GM12873 (cell line): ENCODE measurements around the gene PRDM16.

Source experiments
- CTCF ChIP-seq: IDR thresholded peaks from 2 replicates; pipeline ENCODE4 v1.5.1; 2012; ENCODE audit warnings: low read depth, mild to moderate bottlenecking, moderate library complexity, low read length, control low read depth; ENCODE audit not compliant: insufficient read depth; ENCODE audit errors: missing control alignments

The PRDM16 gene

DNA sequence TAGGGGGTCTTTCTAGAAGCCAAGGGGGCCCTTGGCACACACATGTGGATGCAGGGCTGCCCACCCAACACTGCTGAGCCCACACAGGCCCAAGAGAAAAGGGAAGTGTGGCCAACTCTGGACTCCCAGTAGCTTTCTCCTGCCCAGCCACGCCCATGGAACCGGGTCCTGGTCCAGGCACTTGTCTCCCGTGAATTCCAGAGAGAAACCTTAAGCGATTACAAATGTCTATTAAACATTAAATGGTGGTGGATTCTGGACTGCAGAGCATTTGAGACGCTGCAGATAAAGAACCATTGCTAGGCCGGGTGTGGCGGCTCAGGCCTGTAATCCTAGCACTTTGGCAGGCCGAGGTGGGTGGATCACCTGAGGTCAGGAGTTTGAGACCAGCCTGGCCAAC lies 284.9 kb downstream of the PRDM16 start:
- no peak for TF ChIP-seq CTCF

DNA sequence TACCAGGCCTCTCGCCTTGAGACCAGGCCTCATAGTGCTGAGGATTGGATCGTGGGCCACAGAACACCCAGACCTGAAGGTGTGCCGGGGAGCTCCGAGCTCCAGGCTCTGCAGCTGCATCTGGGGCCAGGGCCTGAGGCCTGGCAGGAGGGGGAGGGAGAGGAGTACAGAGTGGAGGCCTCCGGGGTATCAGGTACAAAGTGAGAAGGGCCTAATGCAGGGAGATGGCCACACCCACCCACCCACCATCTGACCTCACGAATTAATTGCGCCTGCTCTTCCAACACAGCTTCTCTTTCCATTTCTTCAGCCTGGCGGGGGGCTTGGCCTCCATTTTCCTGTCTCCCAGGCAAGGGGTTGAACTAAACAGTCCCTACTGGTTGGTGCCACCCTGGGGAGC lies 286.1 kb downstream of the PRDM16 start:
- TF ChIP-seq CTCF: no peak

DNA sequence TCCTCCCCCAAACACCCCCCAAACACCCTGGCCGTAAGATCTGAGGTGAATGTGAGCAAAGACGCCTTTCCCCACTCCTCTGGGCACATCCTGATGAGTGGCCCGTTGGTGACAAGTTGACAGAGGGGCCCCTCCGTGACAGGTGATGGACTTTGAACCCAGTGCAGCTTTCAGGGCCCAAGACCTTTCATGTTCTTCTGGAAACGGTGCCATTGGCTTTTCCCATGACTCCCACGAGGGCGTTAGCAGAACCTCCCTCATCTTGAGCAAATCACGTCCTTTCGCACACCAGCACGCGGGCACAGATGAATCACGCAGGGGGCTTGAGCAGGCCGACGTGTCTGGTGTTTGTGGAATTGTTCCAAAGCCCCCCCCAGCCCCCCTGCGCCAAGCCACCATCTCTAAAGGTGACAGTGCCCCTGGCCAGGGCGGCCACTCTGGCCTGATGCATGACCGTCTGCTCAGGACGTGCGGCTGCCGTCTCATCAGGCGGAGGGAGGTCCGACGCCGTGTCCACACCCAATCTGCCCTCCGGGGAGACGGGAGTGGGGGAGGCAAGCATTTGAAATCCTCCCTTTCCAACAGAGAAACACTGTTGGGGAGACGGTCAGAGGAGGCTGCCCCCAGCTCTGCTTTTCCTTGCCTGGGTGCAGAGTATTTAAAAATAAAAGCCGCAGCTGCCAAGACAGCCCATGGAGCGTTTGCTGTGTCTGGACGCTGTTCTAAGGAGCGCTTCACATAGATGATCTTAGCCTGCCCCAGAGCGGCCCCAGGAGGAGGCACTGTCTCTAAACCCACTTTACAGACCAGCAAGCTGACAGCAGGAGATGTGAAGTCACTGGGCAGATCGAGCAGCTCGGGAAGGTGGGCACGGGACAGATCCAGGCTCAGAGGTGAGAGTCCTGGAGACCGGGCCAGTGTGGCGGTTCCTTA lies 287.2 kb downstream of the PRDM16 start:
- TF ChIP-seq CTCF: no peak

DNA sequence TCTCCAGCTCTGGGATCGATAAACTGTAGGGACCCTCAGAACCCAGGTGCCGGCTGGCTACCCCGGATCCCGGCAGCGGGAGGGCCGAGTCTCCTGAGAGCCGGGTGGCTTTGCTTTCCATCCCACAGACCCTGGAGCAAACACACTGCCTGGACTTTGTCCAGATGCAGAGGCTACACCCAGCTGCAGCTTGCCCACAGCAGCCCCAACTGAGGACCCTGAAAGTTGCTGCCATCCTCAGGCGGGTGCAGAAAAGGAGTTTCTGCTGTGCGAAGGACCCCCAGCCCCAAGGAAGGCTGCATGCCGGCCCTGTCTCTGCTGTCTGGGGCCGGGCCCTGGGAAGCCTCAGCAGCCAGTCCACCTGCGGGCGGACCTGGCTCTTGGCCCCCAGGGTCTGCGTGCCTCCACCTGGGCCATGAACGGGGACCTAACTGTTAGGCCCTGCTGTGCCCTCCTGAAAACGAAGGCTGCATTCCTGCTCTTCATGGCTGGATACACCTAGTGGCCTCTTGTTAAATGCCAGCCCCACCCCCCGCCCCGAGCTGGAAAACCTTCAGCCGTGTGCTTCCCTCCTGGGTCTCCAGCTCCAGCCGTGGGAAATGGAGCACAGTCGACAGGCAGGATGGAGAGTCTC lies 287.9 kb downstream of the PRDM16 start:
- no peak for TF ChIP-seq CTCF

DNA sequence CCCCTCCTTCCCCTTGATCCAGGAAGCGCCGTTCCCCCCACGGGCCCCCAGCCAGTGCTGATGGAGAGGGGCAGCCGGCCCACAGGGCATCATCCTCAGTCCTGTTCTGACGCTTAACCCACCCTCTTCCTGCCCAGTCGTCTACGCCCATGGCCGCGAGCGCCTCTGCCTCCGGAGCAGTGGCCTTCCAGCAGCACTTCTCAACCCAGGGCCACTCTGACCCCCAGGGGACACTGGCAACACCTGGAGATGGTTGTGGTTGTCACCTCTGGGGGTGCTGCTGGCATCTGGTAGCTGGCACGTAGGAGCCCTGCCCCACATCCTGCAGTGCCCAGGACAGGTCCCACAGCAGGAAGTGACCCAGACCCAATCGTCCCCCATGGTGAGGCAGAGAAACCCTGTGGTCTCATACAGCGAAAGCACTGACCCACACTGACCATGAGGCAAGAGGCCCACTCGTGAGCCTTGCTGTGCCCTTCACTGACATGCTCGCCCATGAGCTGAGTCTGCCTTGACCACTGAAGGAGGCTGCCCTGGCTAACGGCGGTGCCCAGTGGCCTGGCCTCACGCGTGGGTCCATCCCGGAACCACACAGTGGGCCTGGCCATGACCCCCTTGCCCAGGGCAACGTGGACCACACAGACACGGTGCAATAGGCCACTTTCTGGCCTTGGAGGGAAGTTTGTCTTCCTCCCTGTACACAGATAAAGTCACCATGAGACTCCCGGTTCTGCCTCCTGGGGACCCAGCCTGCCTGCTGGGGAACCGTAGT lies 288.7 kb downstream of the PRDM16 start:
- TF ChIP-seq CTCF: no peak

DNA sequence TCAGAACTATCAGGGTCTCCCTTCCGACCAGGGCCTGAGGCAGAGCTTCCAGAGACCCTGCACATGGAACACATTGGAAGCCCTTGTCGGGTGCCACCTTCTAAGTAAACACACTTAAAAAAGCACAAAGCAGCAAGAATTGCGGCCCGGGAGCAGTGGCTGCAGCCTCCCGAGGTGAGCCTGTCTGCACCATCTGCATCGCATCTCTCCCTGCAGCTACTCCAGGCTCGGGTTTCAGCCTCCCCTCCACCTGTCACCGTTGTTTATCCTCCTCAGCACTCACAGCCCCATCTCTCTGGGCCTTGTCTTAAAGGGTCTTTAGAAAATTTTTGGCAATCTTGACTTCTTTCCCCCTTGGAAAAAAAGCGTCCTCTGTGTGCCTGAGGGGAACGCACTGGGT lies 290.3 kb downstream of the PRDM16 start:
- no peak for TF ChIP-seq CTCF
